ENCODE measurements around the gene MYDGF.

Gene MYDGF

GRCh38 chr19:4673726-4674125, 3.6 kb upstream of the MYDGF start:
- no peak for DNase-seq

DNA sequence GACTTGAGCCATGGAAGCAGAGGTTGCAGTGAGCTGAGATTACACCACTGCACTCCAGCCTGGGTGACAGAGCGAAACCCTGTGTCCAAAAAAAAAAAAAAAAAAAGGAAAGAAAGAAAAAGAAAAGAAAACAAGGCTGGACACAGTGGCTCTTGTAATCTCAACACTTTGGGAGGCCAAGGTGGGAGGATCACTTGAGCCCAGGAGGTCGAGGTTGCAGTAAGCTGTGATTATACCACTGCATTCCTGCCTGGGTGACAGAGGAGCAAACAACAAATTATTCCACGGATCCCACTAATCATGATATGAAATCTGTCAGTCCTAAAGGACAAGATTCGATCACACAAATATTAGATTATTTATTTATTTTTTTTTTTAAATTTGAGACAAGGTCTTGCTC, 3.1 kb upstream of the MYDGF start:
- no peak for DNase-seq

DNA sequence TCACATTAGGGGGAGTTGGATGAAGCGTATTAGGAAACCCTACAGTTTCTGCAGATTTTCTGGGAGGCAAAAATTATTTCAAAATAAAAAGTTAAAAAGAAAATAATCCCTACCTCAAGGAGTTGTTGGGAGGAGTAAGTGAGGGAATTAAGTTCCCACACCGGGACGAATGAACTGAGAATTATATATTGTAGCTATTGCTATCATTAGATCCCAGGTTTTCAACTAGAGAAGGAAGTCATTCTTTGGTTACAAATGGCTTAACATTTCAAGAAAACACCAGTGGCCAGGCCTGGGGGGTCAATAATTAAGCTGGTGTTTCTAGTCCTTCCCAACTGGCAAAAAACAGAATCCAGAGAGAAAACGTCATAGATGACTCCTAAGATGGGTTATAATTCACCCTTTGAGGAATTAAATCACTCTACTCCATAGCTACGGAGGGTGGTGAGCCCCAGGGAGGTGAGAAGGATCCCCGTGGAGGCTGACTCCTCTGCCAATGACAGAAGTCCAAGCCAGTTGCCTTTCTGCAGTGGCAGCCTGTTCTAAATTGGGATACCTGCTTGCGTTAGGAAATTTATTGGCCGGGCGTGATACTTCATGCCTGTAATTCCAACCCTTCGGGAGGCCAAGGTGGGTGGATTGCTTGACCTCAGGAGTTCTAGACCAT, 1.2 kb upstream of the MYDGF start:
- no peak for DNase-seq

- no peak for DNase-seq
These were observed 5.5 kb downstream of the MYDGF start for GRCh38 chr19:4664642-4665041.

GRCh38 chr19:4662812-4663211, 7.3 kb downstream of the MYDGF start:
- no peak for DNase-seq

DNA sequence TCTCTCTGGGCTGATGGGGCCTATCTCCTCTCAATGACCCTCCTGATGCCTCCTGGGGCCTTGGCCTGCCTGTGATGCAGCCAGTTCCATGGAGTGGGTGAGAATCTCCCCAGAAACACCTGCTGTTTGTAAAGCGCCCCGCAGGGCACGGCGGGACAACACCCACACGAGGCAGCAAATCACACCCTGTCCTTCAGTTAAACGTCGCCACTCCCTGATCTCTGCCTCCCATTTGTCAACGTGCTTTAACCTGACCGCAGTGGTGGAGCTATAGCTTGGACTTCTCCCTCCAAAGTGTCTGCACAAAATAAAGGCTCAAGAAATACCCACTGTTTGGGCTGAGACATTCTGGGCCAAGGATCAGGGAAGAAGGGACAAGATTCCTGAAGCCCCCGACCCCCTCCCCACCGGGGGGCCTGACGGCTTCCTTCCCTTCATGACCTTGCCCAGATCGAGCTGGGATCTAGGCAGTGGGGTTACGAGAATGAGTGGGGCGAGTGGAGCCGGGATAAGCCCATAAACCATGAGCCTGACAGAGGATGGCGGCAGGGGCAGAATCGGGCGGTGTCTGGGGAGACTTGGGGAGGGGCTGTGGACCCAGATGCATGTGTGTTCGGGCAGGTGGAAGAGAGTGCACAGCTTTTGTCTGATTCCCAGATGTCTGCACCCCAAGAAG, 8.0 kb downstream of the MYDGF start:
- DNase-seq = no peak

GRCh38 chr19:4660993-4661392, 9.1 kb downstream of the MYDGF start:
- no peak for DNase-seq

DNA sequence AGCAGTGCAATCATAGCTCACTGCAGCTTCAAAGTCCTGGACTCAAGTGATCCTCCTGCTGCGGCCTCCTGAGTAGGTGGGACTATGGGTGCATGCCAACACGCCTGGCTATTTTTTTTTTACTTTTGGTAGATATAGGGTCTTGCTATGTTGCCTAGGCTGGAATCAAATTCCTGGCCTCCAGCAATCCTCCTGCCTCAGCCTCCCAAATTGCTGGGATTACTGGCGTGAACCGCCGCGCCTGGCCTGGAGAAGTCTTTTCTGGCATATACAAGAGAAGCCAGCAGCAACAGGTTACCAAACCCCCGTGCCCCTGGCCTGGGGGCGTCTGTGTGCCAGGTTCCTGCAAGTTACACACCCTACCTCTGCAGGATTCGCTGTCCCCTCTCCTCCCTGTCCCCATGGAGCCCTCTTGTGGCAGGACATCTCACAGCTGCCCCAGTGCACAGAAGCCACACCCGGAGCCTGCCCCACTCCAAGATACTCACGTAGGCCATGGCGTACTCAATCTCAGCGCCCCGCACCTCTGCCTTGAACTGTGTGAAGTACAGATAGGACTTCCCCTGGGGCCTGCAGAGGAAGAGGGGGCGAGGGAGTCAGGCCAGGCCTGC, 9.9 kb downstream of the MYDGF start:
- peak; percentile 76 for DNase-seq

DNA sequence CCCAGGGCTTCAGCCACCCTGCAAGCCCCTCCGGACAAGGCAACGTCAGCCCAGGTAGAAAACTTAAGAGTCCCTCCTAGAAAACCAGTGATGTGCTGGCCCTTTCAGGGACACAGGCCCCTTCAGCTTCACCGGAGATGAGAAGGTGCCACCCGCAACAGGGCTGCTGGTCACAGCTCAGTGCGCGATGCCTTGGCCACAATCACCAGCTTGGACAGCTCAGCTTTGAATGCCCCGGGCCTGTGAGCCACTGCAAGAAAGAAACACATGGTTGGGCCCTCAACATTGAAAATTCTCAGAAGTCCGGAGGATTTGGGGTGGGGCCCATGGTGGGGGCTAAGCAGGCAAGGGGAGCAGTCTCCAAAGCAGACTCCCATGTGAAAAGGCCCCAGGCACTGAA, 12.3 kb downstream of the MYDGF start:
- no peak for DNase-seq

GRCh38 chr19:4657262-4657661, 12.9 kb downstream of the MYDGF start:
- no peak for DNase-seq

DNA sequence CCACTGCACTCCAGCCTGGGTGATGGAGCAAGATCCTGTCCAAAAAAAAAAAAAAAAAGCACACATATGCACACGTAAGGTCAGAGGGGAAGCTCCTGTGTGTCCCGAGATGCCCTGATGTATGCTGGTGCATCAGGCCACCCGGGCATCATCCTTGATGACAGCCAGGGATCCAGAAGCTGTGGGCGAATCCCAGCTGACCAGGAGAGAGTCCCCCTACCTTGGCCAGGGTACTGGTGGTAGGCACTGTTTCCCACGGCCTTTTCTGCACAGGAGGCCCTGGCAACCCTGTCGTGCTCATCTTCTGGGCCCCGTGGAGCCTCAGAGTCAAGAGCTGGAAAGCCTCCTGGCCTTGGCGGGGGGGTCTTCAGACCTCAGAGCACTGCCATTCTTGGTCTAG, 14.0 kb downstream of the MYDGF start:
- no peak for DNase-seq

DNA sequence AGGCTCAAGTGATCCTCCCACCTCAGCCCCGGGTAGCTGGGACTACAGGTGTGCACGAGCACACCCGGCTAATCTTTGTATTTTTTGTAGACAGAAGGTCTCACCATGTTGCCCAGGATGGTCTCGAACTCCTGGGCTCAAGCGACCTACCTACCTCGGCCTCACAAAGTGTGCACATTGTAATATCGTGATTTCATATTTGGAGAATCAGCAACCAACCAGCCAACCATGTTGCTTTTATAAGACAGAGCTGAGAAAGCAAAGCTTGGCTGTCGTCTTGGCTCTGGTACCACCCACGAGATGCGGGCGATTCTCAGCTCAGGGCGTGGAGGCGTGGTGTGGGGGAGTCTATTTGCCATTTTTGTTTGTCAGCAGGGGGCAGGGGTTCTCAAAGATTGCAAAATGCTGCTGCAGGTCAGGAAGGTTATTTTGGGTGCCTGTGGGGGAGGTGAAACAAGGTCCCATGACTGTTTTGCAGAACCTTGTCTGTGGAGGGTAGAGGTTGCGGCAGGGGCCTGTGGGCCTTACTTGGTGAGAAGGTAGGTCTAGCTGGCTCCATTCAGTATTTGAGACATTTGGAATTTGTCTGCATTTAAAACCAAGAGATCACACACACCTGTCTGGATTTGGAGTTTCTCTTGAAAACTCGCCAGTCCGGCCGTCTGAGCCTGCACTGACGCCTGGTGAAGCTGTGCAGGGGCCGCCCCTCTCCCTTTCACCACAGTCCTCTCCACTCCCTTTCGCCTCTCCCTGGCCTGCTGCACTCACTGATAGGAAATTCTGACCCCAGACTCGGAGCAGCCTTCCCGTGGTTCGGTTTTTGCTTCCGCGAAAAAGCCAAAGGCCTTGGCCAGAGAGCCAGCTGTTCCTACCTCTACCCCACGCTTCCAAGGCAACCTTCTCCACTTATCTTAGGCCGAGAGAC, 15.4 kb downstream of the MYDGF start:
- DNase-seq = no peak

GRCh38 chr19:4653793-4654436, 16.2 kb downstream of the MYDGF start:
- no peak for DNase-seq

- no peak for DNase-seq
These were observed 18.1 kb downstream of the MYDGF start for GRCh38 chr19:4652075-4652474.

- DNase-seq = no peak
These were observed 20.0 kb downstream of the MYDGF start for GRCh38 chr19:4650159-4650558.

GRCh38 chr19:4649392-4650047, 20.6 kb downstream of the MYDGF start:
- DNase-seq = no peak

DNA sequence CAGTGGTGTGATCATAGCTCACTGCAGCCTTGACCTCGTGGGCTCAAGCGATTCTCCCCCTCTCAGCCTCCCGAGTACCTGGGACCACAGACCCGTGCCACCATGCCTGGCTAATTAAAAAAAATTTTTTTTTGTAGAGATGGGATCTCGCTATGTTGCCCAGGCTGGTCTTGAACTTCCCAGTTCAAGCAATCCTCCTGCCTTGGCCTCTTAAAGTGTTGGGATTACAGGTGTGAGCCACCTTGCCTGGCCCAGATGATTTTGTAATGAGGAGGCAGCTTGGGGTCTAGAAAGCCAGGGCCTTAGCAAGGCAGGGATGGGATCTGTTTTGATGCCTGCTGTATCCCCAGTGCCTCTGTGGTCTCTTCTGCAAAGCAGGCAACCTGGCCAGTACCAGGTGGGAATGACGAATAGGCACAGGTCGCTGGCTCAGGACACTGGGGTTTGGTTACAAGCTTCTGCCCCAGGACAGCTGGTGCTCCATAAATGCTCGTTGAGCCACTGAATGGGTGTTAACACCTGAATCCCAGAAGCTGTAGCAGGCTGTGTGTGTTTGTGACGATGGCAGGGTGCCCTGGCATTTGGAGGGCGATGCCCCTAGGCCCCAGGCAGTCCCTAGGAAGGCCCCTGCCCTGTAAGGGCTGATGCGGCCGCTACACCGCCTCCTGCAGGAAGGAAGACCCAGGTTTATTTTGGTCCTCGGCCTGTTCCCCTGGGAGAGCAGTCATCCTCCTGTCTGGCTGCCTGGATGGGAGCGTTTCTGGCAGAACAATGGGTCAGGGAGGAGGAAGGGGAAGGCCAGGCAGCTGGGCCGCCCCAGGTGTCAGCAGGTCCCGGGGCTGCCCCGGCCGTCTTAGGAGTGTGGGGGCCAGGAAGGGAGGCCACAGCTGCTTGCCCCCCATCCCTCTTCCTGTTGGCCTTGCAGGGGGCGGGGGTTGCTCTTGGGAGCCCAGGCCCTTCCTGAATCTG, 22.2 kb downstream of the MYDGF start:
- DNase-seq = no peak

- DNase-seq = no peak
These were observed 24.4 kb downstream of the MYDGF start for GRCh38 chr19:4645718-4646117.

GRCh38 chr19:4642625-4643024, 27.5 kb downstream of the MYDGF start:
- no peak for DNase-seq

DNA sequence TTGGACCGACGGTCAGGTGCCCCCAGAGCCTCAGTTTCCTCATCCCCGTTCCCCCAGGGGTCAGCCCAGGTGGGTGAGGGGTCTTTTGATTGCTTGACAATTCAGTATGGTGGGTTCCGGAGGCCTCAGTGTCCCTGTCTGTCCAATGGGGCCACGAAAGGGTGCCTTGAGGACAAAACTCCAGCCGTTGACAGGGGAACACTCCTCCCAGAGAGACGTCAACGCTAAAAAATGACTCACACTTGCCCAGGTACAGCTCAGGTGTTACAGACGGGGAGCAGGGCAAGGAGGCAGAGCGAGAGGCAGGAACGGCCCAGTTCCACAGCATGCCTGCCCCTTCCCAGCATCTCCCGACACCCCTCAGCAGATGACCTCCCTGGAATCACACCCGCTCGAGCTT, 29.0 kb downstream of the MYDGF start:
- no peak for DNase-seq
